ENCODE data around the gene RTN4IP1.

DNA sequence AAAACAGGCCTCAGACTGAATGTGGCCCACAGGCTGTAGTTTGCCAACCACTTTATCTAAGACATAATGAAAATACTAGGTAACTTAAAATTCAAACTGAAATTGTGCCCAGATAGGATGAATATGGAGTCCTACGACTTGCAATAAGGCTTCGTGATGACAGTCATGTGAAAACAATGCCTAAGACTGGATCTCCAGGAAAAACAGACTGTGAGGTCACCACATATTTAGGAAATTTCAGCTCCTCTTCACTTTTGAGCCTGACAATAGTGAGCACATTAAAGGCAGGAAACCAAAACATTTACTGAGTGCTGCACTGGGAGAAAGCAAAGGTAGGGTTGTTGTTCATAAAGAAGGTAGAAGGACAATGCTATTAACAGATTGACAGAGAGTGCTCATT lies 50.0 kb downstream of the RTN4IP1 start:
- no peak for TF ChIP-seq TAF1 (IDR thresholded peaks at IDR 0.05; ENCODE audit: low read depth, low read length)
- TF ChIP-seq POLR2A (IDR thresholded peaks at IDR 0.05; ENCODE audit: low read depth, low read length): no peak
- no peak for TF ChIP-seq POLR2AphosphoS5 (IDR thresholded peaks at IDR 0.05; ENCODE audit: low read depth, low read length)

All from GM12891 (cell line).